GM13976 (cell line): ENCODE measurements around the gene WDSUB1.

Experiments used
- DNase-seq: peaks from one replicate; pipeline ENCODE4 v3.0.0; 2012; ENCODE audit warnings: low spot score
- in situ Hi-C: fragments of 300-500 bp; cut with MboI; formaldehyde crosslinking; loops from one replicate; pipeline ENCODE4 v1.12.0; 2022; ENCODE audit warnings: low sequenced_read_pairs, mixed read lengths, inconsistent platforms; ENCODE audit not compliant: unreplicated experiment
- TF ChIP-seq, protein P1 (sequence below): IDR thresholded peaks from 2 replicates; pipeline ENCODE4 v1.5.1; 2012; ENCODE audit warnings: borderline replicate concordance, mild to moderate bottlenecking; ENCODE audit not compliant: insufficient read depth; ENCODE audit errors: extremely low read depth, missing control alignments, control extremely low read depth

WDSUB1 gene

GRCh38 chr2:159298967-159299366, 12.5 kb upstream of the WDSUB1 start:
- in situ Hi-C loops = no loop called here
- TF ChIP-seq, protein P1, sequence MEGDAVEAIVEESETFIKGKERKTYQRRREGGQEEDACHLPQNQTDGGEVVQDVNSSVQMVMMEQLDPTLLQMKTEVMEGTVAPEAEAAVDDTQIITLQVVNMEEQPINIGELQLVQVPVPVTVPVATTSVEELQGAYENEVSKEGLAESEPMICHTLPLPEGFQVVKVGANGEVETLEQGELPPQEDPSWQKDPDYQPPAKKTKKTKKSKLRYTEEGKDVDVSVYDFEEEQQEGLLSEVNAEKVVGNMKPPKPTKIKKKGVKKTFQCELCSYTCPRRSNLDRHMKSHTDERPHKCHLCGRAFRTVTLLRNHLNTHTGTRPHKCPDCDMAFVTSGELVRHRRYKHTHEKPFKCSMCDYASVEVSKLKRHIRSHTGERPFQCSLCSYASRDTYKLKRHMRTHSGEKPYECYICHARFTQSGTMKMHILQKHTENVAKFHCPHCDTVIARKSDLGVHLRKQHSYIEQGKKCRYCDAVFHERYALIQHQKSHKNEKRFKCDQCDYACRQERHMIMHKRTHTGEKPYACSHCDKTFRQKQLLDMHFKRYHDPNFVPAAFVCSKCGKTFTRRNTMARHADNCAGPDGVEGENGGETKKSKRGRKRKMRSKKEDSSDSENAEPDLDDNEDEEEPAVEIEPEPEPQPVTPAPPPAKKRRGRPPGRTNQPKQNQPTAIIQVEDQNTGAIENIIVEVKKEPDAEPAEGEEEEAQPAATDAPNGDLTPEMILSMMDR = no peak
- DNase-seq = no peak

GRCh38 chr2:159297042-159297707, 10.7 kb upstream of the WDSUB1 start:
- TF ChIP-seq, protein P1 = no peak
- in situ Hi-C loops = no loop called here
- DNase-seq = no peak

DNA sequence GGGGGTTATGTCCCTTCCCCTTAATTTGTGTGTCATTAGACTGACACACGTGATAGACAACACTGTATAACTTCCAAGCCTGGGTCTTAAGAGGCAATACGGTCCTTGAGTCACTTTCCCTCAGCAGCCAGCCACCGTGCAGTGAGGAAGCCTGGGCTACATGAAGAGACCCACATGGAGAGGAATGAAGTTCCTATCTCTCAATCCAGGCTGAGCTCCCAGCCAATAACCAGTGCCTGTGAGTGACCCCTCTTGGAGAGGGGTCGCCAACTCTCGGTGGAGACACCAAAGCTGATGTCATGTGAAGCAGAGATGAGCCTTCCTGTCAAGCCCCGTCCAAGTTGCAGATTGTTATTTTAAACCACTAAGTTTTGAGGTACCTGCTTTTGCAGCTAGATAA, 5.7 kb upstream of the WDSUB1 start:
- TF ChIP-seq, protein P1 = no peak
- in situ Hi-C loops = no loop called here
- DNase-seq = no peak

- in situ Hi-C loops = no loop called here
- TF ChIP-seq, protein P1 = no peak
- DNase-seq = peak; percentile 20
These were observed 3.9 kb upstream of the WDSUB1 start for GRCh38 chr2:159290289-159290907.

DNA sequence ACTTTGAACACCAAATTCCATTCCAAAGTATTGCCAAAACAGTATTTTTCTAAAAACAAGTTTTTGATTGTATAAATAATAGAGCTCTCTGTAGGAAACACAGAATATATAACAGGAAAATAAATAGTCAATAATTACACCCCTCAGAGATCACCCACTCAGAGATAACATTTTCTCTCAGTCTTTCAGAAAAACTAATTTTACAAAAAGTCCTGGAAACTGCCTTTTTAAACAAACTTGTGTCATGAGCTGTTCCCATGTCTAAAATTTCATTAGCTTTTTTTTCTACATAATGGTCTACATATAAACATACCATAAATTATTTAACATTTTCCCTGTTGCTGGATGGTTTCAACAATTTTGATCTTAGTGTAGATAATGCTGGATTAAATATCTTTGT, 1.2 kb upstream of the WDSUB1 start:
- in situ Hi-C loops = no loop called here
- TF ChIP-seq, protein P1 = no peak
- no peak for DNase-seq

DNA sequence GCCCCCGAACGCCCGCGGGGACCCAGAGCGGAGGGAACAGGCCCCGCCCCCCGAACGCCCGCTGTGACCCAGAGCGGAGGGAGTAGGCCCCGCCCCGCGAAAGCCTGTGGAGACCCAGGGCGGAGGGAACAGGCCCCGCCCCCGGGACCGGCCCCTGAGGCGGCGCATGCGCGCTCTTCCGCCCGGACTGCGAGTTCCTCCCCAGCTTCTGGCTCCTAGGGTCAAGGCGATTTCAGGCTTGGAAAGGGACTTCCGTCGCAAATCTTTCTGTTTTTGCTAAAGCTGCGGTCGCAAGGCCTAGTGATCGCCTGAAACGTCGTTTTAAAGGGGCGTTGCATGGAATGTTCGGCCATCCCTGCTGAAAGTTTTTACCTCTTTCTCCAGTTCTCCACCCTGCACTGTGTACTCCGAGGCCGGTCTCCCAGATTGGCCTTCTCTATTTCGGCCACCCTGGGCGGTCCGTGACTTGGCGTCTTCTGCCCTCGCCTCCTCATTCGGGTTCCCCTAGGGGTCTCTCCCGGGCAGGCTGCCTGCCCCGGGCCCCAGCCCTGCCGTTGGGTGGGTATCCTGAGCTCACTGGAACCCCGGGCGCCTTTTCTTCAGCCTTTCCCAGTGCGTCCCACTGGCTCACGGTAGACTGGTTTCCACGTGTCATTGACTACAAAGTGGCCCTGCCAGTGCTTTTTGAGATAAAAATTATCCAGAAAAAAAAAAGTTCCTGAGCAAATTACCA, 372 bp upstream of the WDSUB1 start:
- in situ Hi-C loops = no loop called here
- DNase-seq = peak; percentile 99
- TF ChIP-seq, protein P1 = no peak
